Spinal cord (tissue), 10 donors: Measurements from ENCODE around the gene KCNJ6. TPM values are rescaled to one million over a fixed set of nuclear protein-coding genes. Genes with fewer than 3 reads are reported as not detected.
"Not testable (repeated sequence)": the region's sequence is repeated elsewhere in the genome, so short reads cannot be mapped to it uniquely, and the experiment has no call there.

Experiments
- DNase-seq, 6 donors: peaks; one replicate each; pipeline versions ENCODE4 v3.0.0 to v3.0.0-alpha.2; 2013 to 2015; ENCODE audit warnings: low spot score in 6 of 6, low read depth in 4 of 6
- H3K27ac ChIP-seq: one replicate; pipeline ENCODE4 v1.5.1; 2013; ENCODE audit warnings: low read depth, low read length, control low read depth
- H3K27me3 ChIP-seq: one replicate; pipeline ENCODE4 v1.6.1; 2013; ENCODE audit warnings: low read length; ENCODE audit not compliant: control insufficient read depth, insufficient read depth
- H3K36me3 ChIP-seq: one replicate; pipeline ENCODE4 v1.6.1; 2013; ENCODE audit warnings: low read length; ENCODE audit not compliant: control insufficient read depth, insufficient read depth
- H3K4me1 ChIP-seq: one replicate; pipeline ENCODE4 v1.6.1; 2013; ENCODE audit warnings: low read length; ENCODE audit not compliant: control insufficient read depth, insufficient read depth
- H3K4me3 ChIP-seq: one replicate; pipeline ENCODE4 v1.5.1; 2013; ENCODE audit warnings: low read depth, low read length, control low read depth
- H3K9me3 ChIP-seq: one replicate; pipeline ENCODE4 v1.6.1; 2013; ENCODE audit warnings: low read length; ENCODE audit not compliant: control insufficient read depth, insufficient read depth
- WGBS: methylation state at CpG from one replicate; pipeline ENCODE4 v1.1.5; 2013; ENCODE audit warnings: missing lambda C conversion rate; ENCODE audit not compliant: insufficient coverage; 5-methylcytosine and 5-hydroxymethylcytosine counted together
- polyA plus RNA-seq, 2 donors: library from polyadenylated mRNA; unstranded; fragments of 120-200 nt; gene quantifications; one replicate each; pipeline ENCODE4 v1.2.1, GENCODE V29; 2013; ENCODE audit not compliant: insufficient read length in 2 of 2
- total RNA-seq, 2 donors: library from RNA; depleted of rRNA in 1 of 2; stranded (reverse); fragments of 120-200 nt in 1 of 2; fragments of >200 nt in 1 of 2; gene quantifications; one replicate each; pipeline versions ENCODE4 v1.2.3 to v1.2.4, GENCODE V29; 2013 to 2014
- donor health status: healthy.

KCNJ6 gene
- total and polyA plus RNA-seq, 4 donors: 4.1 to 8.7 (median 4.8) TPM

- Histone ChIP-seq H3K4me3 (no peak overlapping the region), H3K4me1 (no peaks in the 10 kb centered on the region), H3K36me3 (no peaks in the 10 kb centered on the region), H3K27me3 (no peaks in the 10 kb centered on the region), H3K27ac (no peak overlapping the region), H3K9me3 (no peaks in the 10 kb centered on the region)
- DNase-seq: no peak
- no CpG with 5 or more reads among the region's 6 CpGs for WGBS
Measured at GRCh38 chr21:37645848-37646247, 270.4 kb downstream of the KCNJ6 start.

GRCh38 chr21:37644636-37645035 is 271.6 kb downstream of the KCNJ6 start:
- 83% methylated on average over 3 of the region's 8 CpGs for WGBS
- peak in 1 of 6 donors; percentile 55 for DNase-seq
- Histone ChIP-seq H3K4me3 (no peak overlapping the region), H3K36me3 (no peaks in the 10 kb centered on the region), H3K4me1 (no peaks in the 10 kb centered on the region), H3K27ac (no peak overlapping the region), H3K27me3 (no peaks in the 10 kb centered on the region), H3K9me3 (no peaks in the 10 kb centered on the region)

GRCh38 chr21:37643862-37644261 is 272.4 kb downstream of the KCNJ6 start:
- H3K4me3 ChIP-seq, DNase-seq, H3K36me3 ChIP-seq, H3K4me1 ChIP-seq, H3K9me3 ChIP-seq, H3K27ac ChIP-seq, H3K27me3 ChIP-seq: not testable (repeated sequence)

- no peaks in the 10 kb centered on the region for H3K36me3 ChIP-seq
- DNase-seq: no peak
- no peaks in the 10 kb centered on the region for H3K27me3 ChIP-seq
- no peak overlapping the region for H3K4me3 ChIP-seq
- WGBS: 74% methylated on average over 3 of the region's 3 CpGs
- no peaks in the 10 kb centered on the region for H3K4me1 ChIP-seq
- no peak overlapping the region for H3K27ac ChIP-seq
- no peaks in the 10 kb centered on the region for H3K9me3 ChIP-seq
Measured at GRCh38 chr21:37642493-37642892, 273.8 kb downstream of the KCNJ6 start.

- no peak for DNase-seq
- Histone ChIP-seq H3K27me3 (no peaks in the 10 kb centered on the region), H3K36me3 (no peaks in the 10 kb centered on the region), H3K9me3 (no peaks in the 10 kb centered on the region), H3K4me3 (no peak overlapping the region), H3K4me1 (no peaks in the 10 kb centered on the region), H3K27ac (no peak overlapping the region)
- no CpG with 5 or more reads among the region's 2 CpGs for WGBS
Measured at GRCh38 chr21:37639756-37640155, 276.5 kb downstream of the KCNJ6 start.

GRCh38 chr21:37636152-37636860 is 280.0 kb downstream of the KCNJ6 start:
- no peak overlapping the region for H3K27ac ChIP-seq
- no peaks in the 10 kb centered on the region for H3K4me1 ChIP-seq
- H3K36me3 ChIP-seq: no peaks in the 10 kb centered on the region
- H3K4me3 ChIP-seq: no peak overlapping the region
- no peak for DNase-seq
- 94% methylated on average over 8 of the region's 8 CpGs for WGBS
- H3K27me3 ChIP-seq: no peaks in the 10 kb centered on the region
- H3K9me3 ChIP-seq: no peaks in the 10 kb centered on the region

GRCh38 chr21:37631319-37632117 is 284.7 kb downstream of the KCNJ6 start:
- no peaks in the 10 kb centered on the region for H3K36me3 ChIP-seq
- peaks cover 1% of the 10 kb centered on the region for H3K9me3 ChIP-seq
- 35% methylated on average over 7 of the region's 12 CpGs for WGBS
- no peak overlapping the region for H3K4me3 ChIP-seq
- no peaks in the 10 kb centered on the region for H3K27me3 ChIP-seq
- peak in 1 of 6 donors; percentile 3 for DNase-seq
- no peak overlapping the region for H3K27ac ChIP-seq
- H3K4me1 ChIP-seq: no peaks in the 10 kb centered on the region

GRCh38 chr21:37630872-37631271 is 285.4 kb downstream of the KCNJ6 start:
- no peak for DNase-seq
- Histone ChIP-seq H3K4me1 (no peaks in the 10 kb centered on the region), H3K36me3 (no peaks in the 10 kb centered on the region), H3K27me3 (no peaks in the 10 kb centered on the region), H3K4me3 (no peak overlapping the region), H3K27ac (no peak overlapping the region), H3K9me3 (peaks cover 1% of the 10 kb centered on the region)
- WGBS: no CpG with 5 or more reads among the region's 2 CpGs

- Histone ChIP-seq H3K27me3 (no peaks in the 10 kb centered on the region), H3K4me1 (no peaks in the 10 kb centered on the region), H3K9me3 (peaks cover 1% of the 10 kb centered on the region), H3K4me3 (no peak overlapping the region), H3K36me3 (no peaks in the 10 kb centered on the region), H3K27ac (no peak overlapping the region)
- no peak for DNase-seq
- no CpG with 5 or more reads among the region's 3 CpGs for WGBS
Measured at GRCh38 chr21:37628362-37628761, 287.9 kb downstream of the KCNJ6 start.

GRCh38 chr21:37627561-37627960 is 288.7 kb downstream of the KCNJ6 start:
- no peak for DNase-seq
- H3K27me3 ChIP-seq: no peaks in the 10 kb centered on the region
- WGBS: 86% methylated on average over 2 of the region's 2 CpGs
- no peak overlapping the region for H3K4me3 ChIP-seq
- peaks cover 1% of the 10 kb centered on the region for H3K9me3 ChIP-seq
- H3K27ac ChIP-seq: no peak overlapping the region
- peaks cover 4% of the 10 kb centered on the region for H3K4me1 ChIP-seq
- peaks cover 4% of the 10 kb centered on the region for H3K36me3 ChIP-seq
